ENCODE data around the gene EHMT1. TPM values are rescaled to one million over a fixed set of nuclear protein-coding genes. Genes with fewer than 3 reads are reported as not detected.
A peak's percentile ranks its signal among the peaks of the same experiment; 100 is the strongest.
"Not testable (repeated sequence)": the region's sequence is repeated elsewhere in the genome, so short reads cannot be mapped to it uniquely, and the experiment has no call there.

Gene EHMT1
- total and polyA plus RNA-seq, 2 of the 8 experiments (the other 6 are each of a cell fraction or from before 2014, with no cell fraction given) = 95.7 to 163 TPM

DNA sequence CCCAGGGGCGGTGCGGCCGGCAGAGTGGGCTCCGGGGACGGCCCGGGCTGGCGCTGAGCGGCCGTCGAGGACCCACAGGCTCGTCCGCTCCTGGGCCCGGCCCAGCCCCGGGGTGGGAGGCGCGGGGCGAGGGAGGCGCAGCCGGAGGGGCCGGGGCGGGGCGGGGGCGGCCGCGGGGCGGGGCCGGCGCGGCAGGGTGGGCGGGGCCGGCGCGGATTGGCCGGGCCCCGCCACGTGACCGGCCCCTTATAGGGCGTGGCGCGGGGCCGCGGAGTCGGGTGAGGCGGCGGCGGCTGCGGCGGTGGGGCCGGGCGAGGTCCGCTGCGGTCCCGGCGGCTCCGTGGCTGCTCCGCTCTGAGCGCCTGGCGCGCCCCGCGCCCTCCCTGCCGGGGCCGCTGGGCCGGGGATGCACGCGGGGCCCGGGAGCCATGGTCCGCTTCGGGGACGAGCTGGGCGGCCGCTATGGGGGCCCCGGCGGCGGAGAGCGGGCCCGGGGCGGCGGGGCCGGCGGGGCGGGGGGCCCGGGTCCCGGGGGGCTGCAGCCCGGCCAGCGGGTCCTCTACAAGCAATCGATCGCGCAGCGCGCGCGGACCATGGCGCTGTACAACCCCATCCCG is 258.8 kb downstream of the EHMT1 start, which contains the start of gene CACNA1B:
TSS of gene CACNA1B (plus strand) at position 277 of the 617 bp plus-strand sequence. CDS start at position 429, 152 bp downstream.
- TF ChIP-seq, protein P1, sequence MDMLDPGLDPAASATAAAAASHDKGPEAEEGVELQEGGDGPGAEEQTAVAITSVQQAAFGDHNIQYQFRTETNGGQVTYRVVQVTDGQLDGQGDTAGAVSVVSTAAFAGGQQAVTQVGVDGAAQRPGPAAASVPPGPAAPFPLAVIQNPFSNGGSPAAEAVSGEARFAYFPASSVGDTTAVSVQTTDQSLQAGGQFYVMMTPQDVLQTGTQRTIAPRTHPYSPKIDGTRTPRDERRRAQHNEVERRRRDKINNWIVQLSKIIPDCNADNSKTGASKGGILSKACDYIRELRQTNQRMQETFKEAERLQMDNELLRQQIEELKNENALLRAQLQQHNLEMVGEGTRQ (IDR thresholded peaks at IDR 0.05; ENCODE audit: low read length) = peak; percentile 50
- H3K14ac ChIP-seq (ENCODE audit: insufficient read length); H3K27me3 ChIP-seq (replicated peaks in 1 of 4; ENCODE audit: control insufficient read depth in 3 of 4, extremely low read depth in 1 of 4, insufficient read depth in 3 of 4, low read length in 3 of 4); H3K36me3 ChIP-seq (ENCODE audit: control insufficient read depth in 2 of 4, insufficient read depth in 4 of 4, low read length in 3 of 4); H4K5ac ChIP-seq (ENCODE audit: insufficient read length, low read depth, low read length); H3K79me2 ChIP-seq (ENCODE audit: control insufficient read depth in 1 of 2, insufficient read depth in 2 of 2, low read length in 2 of 2); H3K23me2 ChIP-seq (ENCODE audit: low read depth, low read length); H3K27ac ChIP-seq (ENCODE audit: low read depth, low read length); H3K23ac ChIP-seq (ENCODE audit: insufficient read length); FAIRE-seq; H3K79me1 ChIP-seq (ENCODE audit: low read depth, low read length); H4K91ac ChIP-seq (replicated peaks; ENCODE audit: insufficient read length, low read length); H2BK20ac ChIP-seq (ENCODE audit: low read length); H3K4me1 ChIP-seq (replicated peaks in 1 of 4; ENCODE audit: control insufficient read depth in 3 of 4, insufficient read depth in 4 of 4, low read length in 3 of 4); H3K9ac ChIP-seq (replicated peaks in 1 of 4; ENCODE audit: extremely low read depth in 1 of 4, low read depth in 3 of 4, low read length in 3 of 4); H2BK120ac ChIP-seq (replicated peaks; ENCODE audit: low read depth, low read length); H4K8ac ChIP-seq (ENCODE audit: extremely low read depth, insufficient read depth, low read length); H2AK5ac ChIP-seq (ENCODE audit: low read depth, low read length); H2BK5ac ChIP-seq (ENCODE audit: low read depth, low read length); H2AFZ ChIP-seq (ENCODE audit: low read length): not testable (repeated sequence)
- Histone ChIP-seq H3K4ac (replicated peaks; ENCODE audit: insufficient read length, low read depth, low read length) (peak within 1 kb of the TSS; percentile 69), H4K20me1 (replicated peaks in 1 of 2; ENCODE audit: control insufficient read depth in 1 of 2, insufficient read depth in 2 of 2, low read length in 2 of 2) (peaks cover 0 to 27% of the 10 kb centered on the region in 2 experiments), H3K9me3 (ENCODE audit: insufficient read depth in 2 of 2, low read depth in 1 of 2, low read length in 1 of 2) (peaks cover 8 to 79% of the 10 kb centered on the region in 2 experiments; a peak in 3 of 4 replicates), H3K56ac (replicated peaks; ENCODE audit: insufficient read length, low read depth, low read length) (peak within 1 kb of the TSS; percentile 59), H3K18ac (ENCODE audit: extremely low read depth, low read length) (peak within 1 kb of the TSS; percentile 71), H2BK12ac (ENCODE audit: low read depth, low read length) (0 out of 2 replicates have a peak within 1 kb of the TSS, but pooled peaks have one; percentile 9), H3K4me2 (ENCODE audit: insufficient read depth in 1 of 2, low read depth in 2 of 2, low read length in 2 of 2) (peak within 1 kb of the TSS; percentile 74), H3K4me3 (ENCODE audit: extremely low read depth in 1 of 4, insufficient read depth in 2 of 4, low read depth in 3 of 4, low read length in 4 of 4) (peak within 1 kb of the TSS; percentile 36 to 57 (median 42)), H2BK15ac (ENCODE audit: low read length) (peak within 1 kb of the TSS; percentile 46; the same call in 1 of the 2 replicates)
- POLR2A ChIA-PET (ENCODE audit: partially characterized antibody) = interaction anchor here (0.6 kb wide), 1 partner anchor 14 kb away, joined by 3 read pairs; no protein-coding TSS in a partner anchor
- CTCF ChIA-PET (ENCODE audit: partially characterized antibody) = interaction anchor here (0.8 kb wide), 1 partner anchor 25 kb away, joined by 3 read pairs; no protein-coding TSS in a partner anchor
- DNase-seq (ENCODE audit: low read depth in 1 of 2, low spot score in 2 of 2) = peak in 1 of 2 experiments; percentile 70
- WGBS, 2 experiments (ENCODE audit: extremely low coverage in 1 of 2, insufficient coverage in 1 of 2, insufficient read length in 1 of 2, insufficient replicate concordance in 2 of 2, low coverage in 1 of 2, low lambda C conversion rate in 2 of 2, missing lambda C conversion rate in 1 of 2) = 40% methylated on average over 1 of the region's 95 CpGs; no CpG with 5 or more reads in 1 of the 2 experiments

Data from H1 (cell line).